A673 (cell line): ENCODE data around the gene RPL26. TPM values are rescaled to one million over a fixed set of nuclear protein-coding genes. Genes with fewer than 3 reads are reported as not detected.

ENCODE experiments used
- BruUV-seq: library from RNA; stranded (reverse); fragments of 400-500 nt; replicated peaks from 2 replicates; lab custom pipeline; 2021; lab: Mats Ljungman, UMichigan
- CTCF ChIA-PET: fragments of 300-600 bp; sonication (Branson Sonifier 250); formaldehyde crosslinking; loops from one replicate; lab custom pipeline; 2022; ENCODE audit warnings: antibody characterized with exemption; lab: Charles Lee
- POLR2A ChIA-PET: fragments of 300-600 bp; sonication (Branson Sonifier 250); formaldehyde crosslinking; loops from one replicate; lab custom pipeline; 2022; ENCODE audit warnings: antibody characterized with exemption; ENCODE audit not compliant: low non-redundant PET; lab: Charles Lee
- DNase-seq: peaks from one replicate; pipeline ENCODE4 v3.0.0-alpha.2; 2015; ENCODE audit warnings: low spot score
- H3K27ac ChIP-seq: fragments of 200-600 bp; sonication (generic); 2 replicates; pipeline ENCODE4 v1.5.1; 2016; ENCODE audit warnings: mixed run types, low read depth, mild to moderate bottlenecking, mixed read lengths, antibody characterized with exemption, low read length; ENCODE audit not compliant: poor library complexity, severe bottlenecking
- H3K27me3 ChIP-seq: fragments of 200-600 bp; sonication (generic); replicated peaks from 2 replicates; pipeline ENCODE4 v1.6.1; 2017; ENCODE audit warnings: mixed run types, low read depth, mild to moderate bottlenecking, mixed read lengths, antibody characterized with exemption, low read length; ENCODE audit not compliant: insufficient read depth, poor library complexity
- H3K36me3 ChIP-seq: fragments of 200-600 bp; sonication (generic); 2 replicates; pipeline ENCODE4 v1.6.1; 2016; ENCODE audit warnings: mixed run types, mild to moderate bottlenecking, mixed read lengths, antibody characterized with exemption, low read length; ENCODE audit not compliant: insufficient read depth, poor library complexity, severe bottlenecking
- H3K4me1 ChIP-seq: fragments of 200-600 bp; sonication (generic); 2 replicates; pipeline ENCODE4 v1.6.1; 2017; ENCODE audit warnings: mixed run types, mild to moderate bottlenecking, mixed read lengths, antibody characterized with exemption, low read length; ENCODE audit not compliant: insufficient read depth, poor library complexity, severe bottlenecking
- H3K4me3 ChIP-seq: fragments of 200-600 bp; sonication (generic); 2 replicates; pipeline ENCODE4 v1.5.1; 2016; ENCODE audit warnings: low read depth, mixed run types, mild to moderate bottlenecking, mixed read lengths, low read length; ENCODE audit not compliant: poor library complexity, severe bottlenecking
- H3K9me3 ChIP-seq: fragments of 200-600 bp; sonication (generic); 2 replicates; pipeline ENCODE4 v1.6.1; 2016; ENCODE audit warnings: mixed run types, low read depth, mild to moderate bottlenecking, mixed read lengths, antibody characterized with exemption, low read length; ENCODE audit not compliant: poor library complexity, severe bottlenecking
- CTCF ChIP-seq: fragments of 300-800, 200-600 bp; sonication (generic); conservative IDR thresholded peaks from 2 replicates; pipeline ENCODE4 v1.5.1; 2017; ENCODE audit warnings: low read depth, mild to moderate bottlenecking, antibody characterized with exemption, low read length, moderate library complexity, mixed read lengths
- EZH2 ChIP-seq: fragments of 200-600 bp; sonication (generic); IDR thresholded peaks from 2 replicates; pipeline ENCODE4 v1.6.1; 2017; ENCODE audit warnings: borderline replicate concordance, low read depth, mild to moderate bottlenecking, mixed read lengths, antibody characterized with exemption, low read length; ENCODE audit not compliant: poor library complexity, severe bottlenecking
- intact Hi-C: fragments of 100-400 bp; cut with micrococcal nuclease; formaldehyde crosslinking; loops from one replicate; pipeline ENCODE4 v1.10.0; 2022; ENCODE audit not compliant: unreplicated experiment
- total RNA-seq: library from RNA; stranded (reverse); gene quantifications from 2 replicates; pipeline ENCODE4 v1.2.3, GENCODE V29; 2021

The RPL26 gene
- total RNA-seq, 1 experiment from 2014 or later, result 1,604 TPM

GRCh38 chr17:8362651-8363332, 20.2 kb downstream of the RPL26 start:
- Histone ChIP-seq H3K9me3 (no peaks in the 10 kb centered on the region), H3K4me1 (peaks cover 31% of the 10 kb centered on the region), H3K4me3 (no peak overlapping the region), H3K27ac (no peak overlapping the region), H3K27me3 (no peaks in the 10 kb centered on the region), H3K36me3 (no peaks in the 10 kb centered on the region)
- CTCF ChIA-PET, result interaction anchor here (0.6 kb wide), 1 partner anchor 46 kb away, joined by 3 read pairs; no protein-coding TSS in a partner anchor
- POLR2A ChIA-PET, result no interaction called here
- DNase-seq, result no peak
- TF ChIP-seq CTCF (no peak), EZH2 (no peak)
- intact Hi-C loops, result no loop called here
- BruUV-seq, result no TSS peak

DNA sequence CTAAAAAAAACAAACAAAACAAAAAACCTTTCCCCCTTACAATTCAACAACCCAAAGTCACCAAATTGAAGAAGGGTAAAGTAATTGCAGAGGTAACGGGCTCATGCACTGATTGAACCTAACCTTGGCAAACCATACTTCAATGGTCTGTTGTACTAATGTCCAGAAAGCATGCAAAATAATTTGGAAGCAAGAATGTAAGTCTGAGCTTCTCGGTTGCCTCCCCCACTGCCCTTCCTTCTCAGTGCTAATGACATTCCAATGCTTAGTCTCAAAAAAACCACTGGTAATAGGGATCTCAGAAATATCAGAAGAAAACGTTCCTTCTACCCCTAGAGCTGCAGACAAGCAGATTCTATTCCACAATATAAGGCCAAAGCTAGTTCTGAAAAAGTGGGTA, 22.2 kb downstream of the RPL26 start:
- H3K36me3 ChIP-seq, result no peaks in the 10 kb centered on the region
- BruUV-seq, result no TSS peak
- H3K4me3 ChIP-seq, result peak overlapping the region; percentile 6
- H3K9me3 ChIP-seq, result no peaks in the 10 kb centered on the region
- DNase-seq, result no peak
- intact Hi-C loops, result no loop called here
- peak overlapping the region; percentile 75 for H3K27ac ChIP-seq
- H3K27me3 ChIP-seq, result no peaks in the 10 kb centered on the region
- CTCF ChIA-PET, result no interaction called here
- peaks cover 31% of the 10 kb centered on the region for H3K4me1 ChIP-seq
- POLR2A ChIA-PET, result no interaction called here
- no peak for TF ChIP-seq CTCF
- no peak for TF ChIP-seq EZH2

DNA sequence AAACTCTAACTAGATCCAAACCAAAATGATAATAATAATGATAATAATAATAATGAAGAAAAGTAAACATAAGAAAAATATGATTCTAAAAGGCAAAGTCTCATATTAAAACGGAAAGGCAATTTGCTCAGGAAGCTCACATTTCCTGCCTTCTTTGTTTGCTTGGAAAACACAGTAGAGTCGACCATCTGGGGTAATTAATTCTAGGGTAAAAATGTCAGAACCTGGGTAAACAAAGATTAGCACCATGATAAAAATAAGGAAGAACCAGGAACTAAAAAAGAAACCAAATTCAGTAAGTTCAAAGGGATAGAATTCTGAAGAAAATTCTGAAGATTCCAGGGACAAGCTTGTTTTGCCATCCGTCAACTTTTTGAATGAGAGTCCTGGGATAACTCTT, 22.7 kb downstream of the RPL26 start:
- DNase-seq, result peak; percentile 54
- no peaks in the 10 kb centered on the region for H3K36me3 ChIP-seq
- CTCF ChIA-PET, result no interaction called here
- POLR2A ChIA-PET, result interaction anchor here (0.6 kb wide), 2 partner anchors 175 to 515 kb away, joined by 3 to 7 read pairs; no protein-coding TSS in a partner anchor
- TF ChIP-seq EZH2 (no peak), CTCF (no peak)
- BruUV-seq, result no TSS peak
- no peaks in the 10 kb centered on the region for H3K9me3 ChIP-seq
- intact Hi-C loops, result no loop called here
- no peaks in the 10 kb centered on the region for H3K27me3 ChIP-seq
- peak overlapping the region; percentile 11 for H3K4me3 ChIP-seq
- peaks cover 31% of the 10 kb centered on the region for H3K4me1 ChIP-seq
- peak overlapping the region; percentile 75 for H3K27ac ChIP-seq
